HG03045 (cell line): ENCODE data around the gene NRP2.

Experiments
- ATAC-seq: cut with Tn5 transposase; IDR thresholded peaks from one replicate; pipeline ENCODE4 v1.9.1; 2021; ENCODE audit warnings: mild to moderate bottlenecking, moderate library complexity; ENCODE audit not compliant: unreplicated experiment

Gene NRP2

GRCh38 chr2:205706769-205707381, 24.6 kb downstream of the NRP2 start:
- ATAC-seq = peak; percentile 96

- no peak for ATAC-seq
Observed at GRCh38 chr2:205708231-205708631, 25.9 kb downstream of the NRP2 start.

GRCh38 chr2:205709319-205709718, 27.0 kb downstream of the NRP2 start:
- ATAC-seq = no peak

- no peak for ATAC-seq
Observed at GRCh38 chr2:205712508-205712907, 30.2 kb downstream of the NRP2 start.

GRCh38 chr2:205713086-205713485, 30.8 kb downstream of the NRP2 start:
- ATAC-seq = no peak

GRCh38 chr2:205714058-205714776, 31.9 kb downstream of the NRP2 start:
- peak; percentile 80 for ATAC-seq

GRCh38 chr2:205714789-205715720, 32.8 kb downstream of the NRP2 start:
- no peak for ATAC-seq

- no peak for ATAC-seq
Observed at GRCh38 chr2:205715831-205716525, 33.7 kb downstream of the NRP2 start.

- ATAC-seq = no peak
Observed at GRCh38 chr2:205717175-205717846, 35.0 kb downstream of the NRP2 start.

GRCh38 chr2:205717999-205718398, 35.7 kb downstream of the NRP2 start:
- ATAC-seq = no peak

GRCh38 chr2:205719847-205720246, 37.5 kb downstream of the NRP2 start:
- no peak for ATAC-seq

GRCh38 chr2:205720451-205720902, 38.2 kb downstream of the NRP2 start:
- ATAC-seq = no peak

GRCh38 chr2:205721057-205721449, 38.8 kb downstream of the NRP2 start:
- ATAC-seq = no peak

GRCh38 chr2:205722283-205722918, 40.1 kb downstream of the NRP2 start:
- ATAC-seq = no peak

GRCh38 chr2:205723179-205723578, 40.9 kb downstream of the NRP2 start:
- no peak for ATAC-seq

GRCh38 chr2:205725059-205725458, 42.8 kb downstream of the NRP2 start:
- ATAC-seq = no peak

- ATAC-seq = no peak
Observed at GRCh38 chr2:205726506-205726905, 44.2 kb downstream of the NRP2 start.

- no peak for ATAC-seq
Observed at GRCh38 chr2:205727174-205727573, 44.9 kb downstream of the NRP2 start.

GRCh38 chr2:205728366-205728765, 46.1 kb downstream of the NRP2 start:
- ATAC-seq = no peak

- ATAC-seq = no peak
Observed at GRCh38 chr2:205730191-205730590, 47.9 kb downstream of the NRP2 start.
